ENCODE results near the gene PABPN1L. TPM values are rescaled to one million over a fixed set of nuclear protein-coding genes. Genes with fewer than 3 reads are reported as not detected.

PABPN1L gene
- total and polyA plus RNA-seq, 2 of the 8 experiments (the other 6 are each of a cell fraction or from before 2014, with no cell fraction given): not detected

GRCh38 chr16:88893127-88893968 is 26.9 kb upstream of the PABPN1L start:
- ChIA-PET CTCF (ENCODE audit: partially characterized antibody) (interaction anchor here (0.6 kb wide), 1 partner anchor 74 kb away, joined by 3 read pairs; no protein-coding TSS in a partner anchor), POLR2A (ENCODE audit: partially characterized antibody) (interaction anchor here (1.2 kb wide), 1 partner anchor 84 kb away, joined by 4 read pairs; no protein-coding TSS in a partner anchor)
- no peaks in the 10 kb centered on the region for H3K79me1 ChIP-seq (ENCODE audit: low read depth, low read length)
- H3K4ac ChIP-seq (replicated peaks; ENCODE audit: insufficient read length, low read depth, low read length): no peak overlapping the region
- H3K9ac ChIP-seq (replicated peaks in 1 of 4; ENCODE audit: extremely low read depth in 1 of 4, low read depth in 3 of 4, low read length in 3 of 4): no peak overlapping the region
- H4K5ac ChIP-seq (ENCODE audit: insufficient read length, low read depth, low read length): no peak overlapping the region
- H2AFZ ChIP-seq (ENCODE audit: low read length): no peak overlapping the region
- H3K27ac ChIP-seq (ENCODE audit: low read depth, low read length): no peak overlapping the region
- no peak overlapping the region for H2BK120ac ChIP-seq (replicated peaks; ENCODE audit: low read depth, low read length)
- no peak overlapping the region for H2BK12ac ChIP-seq (ENCODE audit: low read depth, low read length)
- no peak overlapping the region for H3K23ac ChIP-seq (ENCODE audit: insufficient read length)
- no peak overlapping the region for H2BK20ac ChIP-seq (ENCODE audit: low read length)
- H4K8ac ChIP-seq (ENCODE audit: extremely low read depth, insufficient read depth, low read length): no peak overlapping the region
- H3K79me2 ChIP-seq (ENCODE audit: control insufficient read depth in 1 of 2, insufficient read depth in 2 of 2, low read length in 2 of 2): no peaks in the 10 kb centered on the region
- H3K56ac ChIP-seq (replicated peaks; ENCODE audit: insufficient read length, low read depth, low read length): no peak overlapping the region
- WGBS, 2 experiments (ENCODE audit: extremely low coverage in 1 of 2, insufficient coverage in 1 of 2, insufficient read length in 1 of 2, insufficient replicate concordance in 2 of 2, low coverage in 1 of 2, low lambda C conversion rate in 2 of 2, missing lambda C conversion rate in 1 of 2): 87% methylated on average over 19 of the region's 19 CpGs; no CpG with 5 or more reads in 1 of the 2 experiments
- H4K20me1 ChIP-seq (replicated peaks in 1 of 2; ENCODE audit: control insufficient read depth in 1 of 2, insufficient read depth in 2 of 2, low read length in 2 of 2): no peaks in the 10 kb centered on the region
- no peaks in the 10 kb centered on the region for H3K9me3 ChIP-seq (ENCODE audit: insufficient read depth in 2 of 2, low read depth in 1 of 2, low read length in 1 of 2)
- H2AK5ac ChIP-seq (ENCODE audit: low read depth, low read length): no peak overlapping the region
- H3K36me3 ChIP-seq (ENCODE audit: control insufficient read depth in 2 of 4, insufficient read depth in 4 of 4, low read length in 3 of 4): no peaks in the 10 kb centered on the region
- no peak overlapping the region for H3K14ac ChIP-seq (ENCODE audit: insufficient read length)
- H4K91ac ChIP-seq (replicated peaks; ENCODE audit: insufficient read length, low read length): no peak overlapping the region
- no peak overlapping the region for H2BK15ac ChIP-seq (ENCODE audit: low read length)
- no peak overlapping the region for H3K4me3 ChIP-seq (ENCODE audit: extremely low read depth in 1 of 4, insufficient read depth in 2 of 4, low read depth in 3 of 4, low read length in 4 of 4)
- DNase-seq (ENCODE audit: low read depth in 1 of 2, low spot score in 2 of 2) (no peak), FAIRE-seq (no peak)
- no peak overlapping the region for H2BK5ac ChIP-seq (ENCODE audit: low read depth, low read length)
- 0 out of 7 replicates have a peak, but pooled peaks cover 0 to 2% (median 0%) of the 10 kb centered on the region in 4 experiments for H3K27me3 ChIP-seq (replicated peaks in 1 of 4; ENCODE audit: control insufficient read depth in 3 of 4, extremely low read depth in 1 of 4, insufficient read depth in 3 of 4, low read length in 3 of 4)
- H3K4me2 ChIP-seq (ENCODE audit: insufficient read depth in 1 of 2, low read depth in 2 of 2, low read length in 2 of 2): no peak overlapping the region
- no peaks in the 10 kb centered on the region for H3K23me2 ChIP-seq (ENCODE audit: low read depth, low read length)
- no peaks in the 10 kb centered on the region; a peak in 1 of 7 replicates for H3K4me1 ChIP-seq (replicated peaks in 1 of 4; ENCODE audit: control insufficient read depth in 3 of 4, insufficient read depth in 4 of 4, low read length in 3 of 4)
- H3K18ac ChIP-seq (ENCODE audit: extremely low read depth, low read length): no peak overlapping the region
- TF ChIP-seq EGR1 (IDR thresholded peaks at IDR 0.05; ENCODE audit: borderline replicate concordance, low read depth, low read length): no peak
- TF ChIP-seq GTF2F1 (IDR thresholded peaks at IDR 0.05; ENCODE audit: borderline replicate concordance, low read depth, low read length): no peak
- TF ChIP-seq HDAC2 (IDR thresholded peaks at IDR 0.05; ENCODE audit: borderline replicate concordance in 1 of 2, low read depth in 2 of 2, low read length in 2 of 2): no peak
- TF ChIP-seq BACH1 (IDR thresholded peaks at IDR 0.05; ENCODE audit: low read length): no peak
- TF ChIP-seq KDM4A (IDR thresholded peaks at IDR 0.05; ENCODE audit: low read depth, low read length, severe bottlenecking): no peak
- no peak for TF ChIP-seq KDM5A (IDR thresholded peaks at IDR 0.05; ENCODE audit: low read length)
- TF ChIP-seq ASH2L (IDR thresholded peaks at IDR 0.05; ENCODE audit: low read length): no peak
- TF ChIP-seq RBBP5 (IDR thresholded peaks at IDR 0.05; ENCODE audit: borderline replicate concordance, low read depth, low read length): no peak
- no peak for TF ChIP-seq ATF3 (IDR thresholded peaks at IDR 0.05; ENCODE audit: insufficient read depth, low read depth, low read length)
- TF ChIP-seq CBX8 (IDR thresholded peaks at IDR 0.05; ENCODE audit: borderline replicate concordance, low read depth, low read length): no peak

Data from H1 (cell line).